Ovary (tissue), 9 donors: ENCODE data around the gene ARHGAP21. TPM values are rescaled to one million over a fixed set of nuclear protein-coding genes. Genes with fewer than 3 reads are reported as not detected.

Experiments used
- DNase-seq, 5 donors: peaks; one replicate each; pipeline ENCODE4 v3.0.0-alpha.2; 2019 to 2020
- H3K27ac ChIP-seq, 2 donors: fragments of 200-600 bp; one replicate each; pipeline versions ENCODE4 v1.5.1 to v1.8.0; 2019 to 2022
- H3K27me3 ChIP-seq: fragments of 200-600 bp; one replicate; pipeline ENCODE4 v1.8.0; 2022
- H3K36me3 ChIP-seq: fragments of 200-600 bp; sonication (generic); one replicate; pipeline ENCODE4 v1.5.1; 2019
- H3K4me1 ChIP-seq: one replicate; pipeline ENCODE4 v1.8.1; 2013; ENCODE audit warnings: mild to moderate bottlenecking, moderate library complexity; ENCODE audit not compliant: insufficient read depth
- H3K4me3 ChIP-seq: fragments of 200-600 bp; sonication (generic); one replicate; pipeline ENCODE4 v1.5.1; 2017
- H3K9me3 ChIP-seq, 2 donors: fragments of 200-600 bp in 1 of 2; sonication (generic) in 1 of 2; one replicate each; pipeline versions ENCODE4 v1.5.1 to v1.8.1; 2013 to 2019; ENCODE audit warnings: mild to moderate bottlenecking in 1 of 2, moderate library complexity in 1 of 2
- EP300 ChIP-seq: sonication (generic); formaldehyde crosslinking; IDR thresholded peaks from one replicate; pipeline ENCODE4 v1.6.1; 2017; ENCODE audit warnings: antibody characterized with exemption
- POLR2A ChIP-seq: fragments of 450-650 bp; IDR thresholded peaks from one replicate; pipeline ENCODE4 v1.6.1; 2017; ENCODE audit warnings: antibody characterized with exemption, mild to moderate bottlenecking, moderate library complexity
- WGBS, 3 donors: extraction: QIAGEN DNeasy Blood & Tissue Kit in 1 of 3; methylation state at CpG; one replicate each; pipeline versions ENCODE4 v1.1.5 to v1.1.7; 2013 to 2017; 5-methylcytosine and 5-hydroxymethylcytosine counted together
- intact Hi-C, 4 donors: fragments of 100-400 bp; cut with DNase I; formaldehyde crosslinking; loops; one replicate each; pipeline versions ENCODE4 v1.11.0 to v1.15.1; 2022 to 2023
- polyA plus RNA-seq, 2 donors: library from polyadenylated mRNA; stranded (reverse); fragments of 200-250 nt in 1 of 2; fragments of 350-450 nt in 1 of 2; fragmentation: Illumina TruSeq in 1 of 2; extraction: RNeasy Lipid Tissue Mini Kit (QIAGEN cat#74804) in 1 of 2; gene quantifications; one replicate each; pipeline ENCODE4 v1.2.3, GENCODE V29; 2013 to 2014
- total RNA-seq, 7 donors: library from RNA; depleted of rRNA in 2 of 7; stranded (reverse); fragments of >200 nt in 2 of 7; fragmentation: NEBNext Ultra II Directional in 3 of 7; extraction: Animal tissue kit (Norgen Biotek cat#: 25700) in 3 of 7; gene quantifications; one replicate each; pipeline versions ENCODE4 v1.1.0 to v1.2.4, GENCODE V29; 2016 to 2023
- TF ChIP-seq, protein P1 (sequence below), 3 donors: fragments of 450-650 bp in 2 of 3; fragments of 200-600 bp in 1 of 3; IDR thresholded peaks; one replicate each; pipeline versions ENCODE4 v1.5.1 to v1.8.0; 2016 to 2022; ENCODE audit warnings: antibody characterized with exemption in 3 of 3, mild to moderate bottlenecking in 1 of 3
- donor health status: DM: no; HTN: no; CAD: no; lungs with moderate emphysema.
- donor health status: DM: no; HTN: no; CAD: no.
- donor health status: Bipolar disorder and iron deficiency.
- donor health status: DM: yes; HTN: yes; CAD: no.
- donor health status: DM: no; HTN: no; CAD: no.
- donor health status: DM: yes; HTN: yes; CAD: no.

ARHGAP21 gene
- total and polyA plus RNA-seq, 9 donors, result 36.3 to 166 (median 82.6) TPM

DNA sequence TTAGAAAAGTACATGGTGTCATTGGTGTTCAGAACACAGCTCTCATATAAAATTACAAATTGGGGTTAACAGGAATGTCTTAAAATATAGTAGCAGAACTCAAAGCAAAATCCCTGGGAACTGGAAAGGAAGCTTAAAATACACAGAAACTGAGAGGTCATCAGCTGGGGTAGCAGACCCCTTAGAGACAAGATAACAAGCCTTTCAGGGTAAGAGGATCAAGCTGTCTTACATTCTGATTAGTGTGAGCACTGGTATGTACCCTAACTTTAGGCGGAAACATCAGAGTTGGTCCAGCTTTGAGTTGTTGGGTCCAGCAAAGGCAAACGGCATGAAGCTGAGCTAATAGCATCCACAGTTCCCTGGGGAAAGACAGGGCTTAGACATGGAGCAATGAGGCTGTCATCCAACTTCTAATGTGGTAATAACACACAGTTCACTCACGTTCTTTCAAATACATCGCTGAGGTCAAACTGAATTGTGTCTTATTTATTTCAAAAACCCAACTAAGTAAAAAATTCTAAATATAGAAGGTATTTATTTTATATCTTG, 32.6 kb downstream of the ARHGAP21 start:
- Histone ChIP-seq H3K27me3 (no peaks in the 10 kb centered on the region), H3K4me1 (peaks cover 5% of the 10 kb centered on the region), H3K27ac (no peak overlapping the region), H3K9me3 (no peaks in the 10 kb centered on the region), H3K36me3 (no peaks in the 10 kb centered on the region), H3K4me3 (no peak overlapping the region)
- intact Hi-C loops, result no loop called here
- WGBS, 3 donors, result 40 to 43% (median 41%) methylated on average over 4 of the region's 4 CpGs
- TF ChIP-seq POLR2A, result no peak
- no peak for TF ChIP-seq EP300
- TF ChIP-seq, protein P1, sequence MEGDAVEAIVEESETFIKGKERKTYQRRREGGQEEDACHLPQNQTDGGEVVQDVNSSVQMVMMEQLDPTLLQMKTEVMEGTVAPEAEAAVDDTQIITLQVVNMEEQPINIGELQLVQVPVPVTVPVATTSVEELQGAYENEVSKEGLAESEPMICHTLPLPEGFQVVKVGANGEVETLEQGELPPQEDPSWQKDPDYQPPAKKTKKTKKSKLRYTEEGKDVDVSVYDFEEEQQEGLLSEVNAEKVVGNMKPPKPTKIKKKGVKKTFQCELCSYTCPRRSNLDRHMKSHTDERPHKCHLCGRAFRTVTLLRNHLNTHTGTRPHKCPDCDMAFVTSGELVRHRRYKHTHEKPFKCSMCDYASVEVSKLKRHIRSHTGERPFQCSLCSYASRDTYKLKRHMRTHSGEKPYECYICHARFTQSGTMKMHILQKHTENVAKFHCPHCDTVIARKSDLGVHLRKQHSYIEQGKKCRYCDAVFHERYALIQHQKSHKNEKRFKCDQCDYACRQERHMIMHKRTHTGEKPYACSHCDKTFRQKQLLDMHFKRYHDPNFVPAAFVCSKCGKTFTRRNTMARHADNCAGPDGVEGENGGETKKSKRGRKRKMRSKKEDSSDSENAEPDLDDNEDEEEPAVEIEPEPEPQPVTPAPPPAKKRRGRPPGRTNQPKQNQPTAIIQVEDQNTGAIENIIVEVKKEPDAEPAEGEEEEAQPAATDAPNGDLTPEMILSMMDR (IDR thresholded peaks at IDR 0.05), result no peak
- no peak for DNase-seq

DNA sequence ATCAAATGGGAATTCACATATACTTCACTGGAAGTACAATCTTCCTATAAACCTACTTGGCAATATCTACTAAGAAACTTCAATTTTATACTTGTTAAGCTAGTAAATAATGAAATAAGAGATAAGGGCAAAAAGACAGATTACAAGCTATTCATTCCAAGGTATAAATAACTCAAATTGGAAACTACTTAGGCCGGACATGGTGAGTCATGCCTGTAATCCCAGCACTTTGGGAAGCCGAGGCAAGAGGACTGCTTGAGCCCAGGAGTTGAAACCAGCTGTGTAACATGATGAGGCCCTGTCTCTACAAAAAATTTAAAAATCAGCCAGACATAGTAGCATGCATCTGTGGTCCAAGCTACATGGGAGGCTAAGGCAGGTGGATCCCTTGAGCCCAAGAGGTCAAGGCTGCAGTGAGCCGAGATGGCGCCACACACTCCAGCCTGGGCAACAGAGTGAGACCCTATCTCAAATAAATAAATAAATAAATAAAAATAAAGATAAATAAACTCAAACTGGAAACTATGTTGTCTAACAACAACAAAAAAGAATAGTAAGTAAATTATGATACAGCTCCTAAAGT, 37.6 kb downstream of the ARHGAP21 start:
- intact Hi-C loops, result no loop called here
- peaks cover 7% of the 10 kb centered on the region for H3K4me1 ChIP-seq
- TF ChIP-seq POLR2A (no peak), EP300 (no peak)
- TF ChIP-seq, protein P1 (IDR thresholded peaks at IDR 0.05), result no peak
- 50 to 65% (median 55%) methylated on average over 4 of the region's 4 CpGs for WGBS, 3 donors
- no peaks in the 10 kb centered on the region for H3K36me3 ChIP-seq
- H3K27ac ChIP-seq, result no peak overlapping the region
- no peaks in the 10 kb centered on the region for H3K27me3 ChIP-seq
- H3K9me3 ChIP-seq, result no peaks in the 10 kb centered on the region
- DNase-seq, result no peak
- no peak overlapping the region for H3K4me3 ChIP-seq

DNA sequence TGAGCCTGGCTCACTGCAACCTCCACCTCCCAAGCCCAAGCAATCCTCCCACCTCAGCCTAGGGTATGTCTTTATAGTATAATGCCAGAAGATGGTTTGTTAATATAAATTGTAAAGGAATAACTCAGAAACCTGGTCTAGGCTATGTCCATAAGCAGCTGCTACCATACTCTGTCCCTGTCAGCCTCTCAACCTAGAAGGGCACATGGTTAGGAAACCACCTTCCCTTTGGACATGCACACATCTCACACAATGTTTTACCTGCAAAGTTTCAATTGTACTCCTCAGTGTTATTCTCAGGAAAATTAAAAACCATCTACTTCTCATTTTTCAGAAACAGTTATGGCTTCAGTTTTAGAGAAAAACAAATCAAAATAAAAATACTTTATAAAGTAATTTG, 40.1 kb downstream of the ARHGAP21 start:
- DNase-seq, result no peak
- H3K4me3 ChIP-seq, result no peak overlapping the region
- intact Hi-C loops, result no loop called here
- no peak overlapping the region for H3K27ac ChIP-seq
- peaks cover 8% of the 10 kb centered on the region for H3K4me1 ChIP-seq
- no peak for TF ChIP-seq POLR2A
- TF ChIP-seq, protein P1 (IDR thresholded peaks at IDR 0.05), result no peak
- no peaks in the 10 kb centered on the region for H3K36me3 ChIP-seq
- no peaks in the 10 kb centered on the region for H3K9me3 ChIP-seq
- no peaks in the 10 kb centered on the region for H3K27me3 ChIP-seq

DNA sequence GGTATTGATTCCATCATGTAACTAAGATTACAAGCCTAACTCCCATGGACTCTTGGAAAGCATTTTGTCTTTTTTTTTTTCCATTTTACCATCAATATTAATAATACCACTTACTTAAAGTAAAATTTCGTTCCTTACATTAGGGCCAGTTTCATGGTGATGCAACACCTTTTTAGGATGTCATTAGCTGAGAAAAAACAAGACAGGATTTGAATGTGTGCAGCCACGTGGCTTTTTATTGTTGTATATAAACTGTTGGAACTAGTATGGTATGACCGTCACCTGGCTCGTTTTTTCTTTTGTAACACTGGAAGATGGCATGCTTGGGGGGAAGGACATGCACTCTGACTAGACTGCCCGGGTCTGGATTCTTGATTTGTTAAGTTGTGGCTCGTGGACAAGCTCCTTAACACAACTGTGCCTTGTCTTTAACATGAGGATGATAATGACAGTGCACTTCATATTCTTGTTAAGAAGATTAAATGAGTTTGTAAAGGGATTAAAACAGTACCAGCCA, 42.1 kb downstream of the ARHGAP21 start:
- Histone ChIP-seq H3K4me3 (no peak overlapping the region), H3K27me3 (no peaks in the 10 kb centered on the region), H3K27ac (no peak overlapping the region), H3K9me3 (no peaks in the 10 kb centered on the region), H3K4me1 (peaks cover 8% of the 10 kb centered on the region), H3K36me3 (no peaks in the 10 kb centered on the region)
- TF ChIP-seq POLR2A (no peak), EP300 (no peak)
- TF ChIP-seq, protein P1 (IDR thresholded peaks at IDR 0.05), result no peak
- no peak for DNase-seq
- intact Hi-C loops, result no loop called here
- WGBS, 3 donors, result 43 to 45% (median 44%) methylated on average over 6 of the region's 6 CpGs
